Measurements from ENCODE around the gene PPA1. TPM values are rescaled to one million over a fixed set of nuclear protein-coding genes. Genes with fewer than 3 reads are reported as not detected.

The PPA1 gene
- total and polyA plus RNA-seq, 2 donors (not counting 1 experiment from before 2014, with no cell fraction given), result 28.6 to 40.6 TPM

DNA sequence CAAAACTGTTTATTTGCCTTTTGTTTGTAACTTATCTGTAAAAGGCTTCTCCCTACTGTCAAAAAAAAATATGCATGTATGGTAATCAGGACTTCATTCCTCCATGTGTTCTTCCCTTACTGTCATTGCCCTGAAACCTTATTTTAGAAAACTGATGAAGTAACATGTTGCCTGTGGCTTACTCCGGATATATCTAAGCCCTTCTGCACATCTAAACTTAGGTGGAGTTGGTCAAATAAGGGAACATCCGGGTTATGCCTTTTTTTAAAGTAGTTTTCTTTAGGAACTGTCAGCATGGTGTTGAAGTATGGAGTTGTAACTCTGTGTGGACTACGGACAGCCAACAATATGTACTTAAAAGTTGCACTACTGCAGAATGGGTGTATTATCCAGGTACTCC lies 69.1 kb downstream of the PPA1 start:
- Mint-ChIP-seq H3K27ac (no peak overlapping the region), H3K9me3 (ENCODE audit: insufficient read depth) (no peaks in the 10 kb centered on the region), H3K4me1 (peaks cover 61% of the 10 kb centered on the region), H3K27me3 (no peaks in the 10 kb centered on the region), H3K4me3 (no peak overlapping the region)
- intact Hi-C loops (cut with micrococcal nuclease), result no loop called here
- ChIA-PET POLR2A (no interaction called here), CTCF (no interaction called here)
- H3K27ac ChIP-seq (ENCODE audit: low read length in 2 of 2), result no peak overlapping the region
- peaks cover 8 to 41% of the 10 kb centered on the region in 2 experiments for H3K36me3 ChIP-seq (replicated peaks in 1 of 2; ENCODE audit: control extremely low read depth in 1 of 2, control insufficient read depth in 1 of 2, extremely low read depth in 1 of 2, insufficient read depth in 2 of 2, low read length in 1 of 2)
- H3K9ac ChIP-seq (ENCODE audit: low read length), result no peak overlapping the region
- no peaks in the 10 kb centered on the region for H3K27me3 ChIP-seq (replicated peaks in 1 of 4; ENCODE audit: control extremely low read depth in 1 of 4, control insufficient read depth in 3 of 4, insufficient read depth in 4 of 4, low read length in 3 of 4)
- no peak overlapping the region for H3K4me3 ChIP-seq (ENCODE audit: control extremely low read depth in 1 of 5, extremely low read depth in 1 of 5, insufficient read depth in 1 of 5, low read depth in 2 of 5, low read length in 4 of 5)
- H3K79me2 ChIP-seq (ENCODE audit: control insufficient read depth, insufficient read depth, low read length), result peaks cover 91% of the 10 kb centered on the region
- H3K9me3 ChIP-seq (ENCODE audit: control extremely low read depth in 1 of 3, control insufficient read depth in 2 of 3, insufficient read depth in 1 of 3, low read length in 2 of 3), result no peaks in the 10 kb centered on the region
- H3K4me2 ChIP-seq (replicated peaks; ENCODE audit: low read depth, low read length, poor library complexity, severe bottlenecking), result no peak overlapping the region
- H3K4me1 ChIP-seq (ENCODE audit: control insufficient read depth in 2 of 2, insufficient read depth in 2 of 2, low read length in 2 of 2), result peaks cover 21 to 22% of the 10 kb centered on the region in 2 donors
- WGBS (ENCODE audit: insufficient coverage), result 50% methylated on average over 1 of the region's 3 CpGs
- H4K20me1 ChIP-seq (ENCODE audit: control insufficient read depth, insufficient read depth, low read length, poor library complexity, severe bottlenecking), result peaks cover 65% of the 10 kb centered on the region
- ATAC-seq (ENCODE audit: low read depth) (no peak), DNase-seq (no peak)
- H2AFZ ChIP-seq (ENCODE audit: insufficient read depth, low read depth, low read length, poor library complexity, severe bottlenecking), result no peak overlapping the region
- no peak for TF ChIP-seq EZH2 (IDR thresholded peaks at IDR 0.05; ENCODE audit: borderline replicate concordance, insufficient read depth, low read depth, low read length, poor library complexity, severe bottlenecking)
- TF ChIP-seq, protein P1, sequence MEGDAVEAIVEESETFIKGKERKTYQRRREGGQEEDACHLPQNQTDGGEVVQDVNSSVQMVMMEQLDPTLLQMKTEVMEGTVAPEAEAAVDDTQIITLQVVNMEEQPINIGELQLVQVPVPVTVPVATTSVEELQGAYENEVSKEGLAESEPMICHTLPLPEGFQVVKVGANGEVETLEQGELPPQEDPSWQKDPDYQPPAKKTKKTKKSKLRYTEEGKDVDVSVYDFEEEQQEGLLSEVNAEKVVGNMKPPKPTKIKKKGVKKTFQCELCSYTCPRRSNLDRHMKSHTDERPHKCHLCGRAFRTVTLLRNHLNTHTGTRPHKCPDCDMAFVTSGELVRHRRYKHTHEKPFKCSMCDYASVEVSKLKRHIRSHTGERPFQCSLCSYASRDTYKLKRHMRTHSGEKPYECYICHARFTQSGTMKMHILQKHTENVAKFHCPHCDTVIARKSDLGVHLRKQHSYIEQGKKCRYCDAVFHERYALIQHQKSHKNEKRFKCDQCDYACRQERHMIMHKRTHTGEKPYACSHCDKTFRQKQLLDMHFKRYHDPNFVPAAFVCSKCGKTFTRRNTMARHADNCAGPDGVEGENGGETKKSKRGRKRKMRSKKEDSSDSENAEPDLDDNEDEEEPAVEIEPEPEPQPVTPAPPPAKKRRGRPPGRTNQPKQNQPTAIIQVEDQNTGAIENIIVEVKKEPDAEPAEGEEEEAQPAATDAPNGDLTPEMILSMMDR (IDR thresholded peaks at IDR 0.05), result no peak

- H3K4me1 ChIP-seq (ENCODE audit: control insufficient read depth in 2 of 2, insufficient read depth in 2 of 2, low read length in 2 of 2), result peaks cover 15 to 16% of the 10 kb centered on the region in 2 donors
Observed at GRCh38 chr10:70163448-70163847, 69.8 kb downstream of the PPA1 start.

More at GRCh38 chr10:70163448-70163847, 69.8 kb downstream of the PPA1 start:
- WGBS (ENCODE audit: insufficient coverage), result 82% methylated on average over 3 of the region's 4 CpGs
- Mint-ChIP-seq H3K4me1 (peaks cover 53% of the 10 kb centered on the region), H3K27me3 (no peaks in the 10 kb centered on the region), H3K27ac (peak overlapping the region; percentile 3), H3K4me3 (no peak overlapping the region), H3K9me3 (ENCODE audit: insufficient read depth) (no peaks in the 10 kb centered on the region)
- H3K27me3 ChIP-seq (replicated peaks in 1 of 4; ENCODE audit: control extremely low read depth in 1 of 4, control insufficient read depth in 3 of 4, insufficient read depth in 4 of 4, low read length in 3 of 4), result no peaks in the 10 kb centered on the region
- ChIA-PET CTCF (interaction anchor here (0.9 kb wide), 1 partner anchor 13 kb away, joined by 4 read pairs; no protein-coding TSS in a partner anchor), POLR2A (no interaction called here)
- H3K9ac ChIP-seq (ENCODE audit: low read length), result no peak overlapping the region
- H3K4me2 ChIP-seq (replicated peaks; ENCODE audit: low read depth, low read length, poor library complexity, severe bottlenecking), result no peak overlapping the region
- TF ChIP-seq EZH2 (IDR thresholded peaks at IDR 0.05; ENCODE audit: borderline replicate concordance, insufficient read depth, low read depth, low read length, poor library complexity, severe bottlenecking), result no peak
- TF ChIP-seq, protein P1 (IDR thresholded peaks at IDR 0.05), result no peak
- no peaks in the 10 kb centered on the region for H3K9me3 ChIP-seq (ENCODE audit: control extremely low read depth in 1 of 3, control insufficient read depth in 2 of 3, insufficient read depth in 1 of 3, low read length in 2 of 3)
- no peak overlapping the region for H2AFZ ChIP-seq (ENCODE audit: insufficient read depth, low read depth, low read length, poor library complexity, severe bottlenecking)
- DNase-seq (no peak), ATAC-seq (ENCODE audit: low read depth) (no peak)
- H3K27ac ChIP-seq (ENCODE audit: low read length in 2 of 2), result no peak overlapping the region
- intact Hi-C loops (cut with micrococcal nuclease), result no loop called here
- H3K4me3 ChIP-seq (ENCODE audit: control extremely low read depth in 1 of 5, extremely low read depth in 1 of 5, insufficient read depth in 1 of 5, low read depth in 2 of 5, low read length in 4 of 5), result no peak overlapping the region
- peaks cover 59% of the 10 kb centered on the region for H4K20me1 ChIP-seq (ENCODE audit: control insufficient read depth, insufficient read depth, low read length, poor library complexity, severe bottlenecking)
- H3K36me3 ChIP-seq (replicated peaks in 1 of 2; ENCODE audit: control extremely low read depth in 1 of 2, control insufficient read depth in 1 of 2, extremely low read depth in 1 of 2, insufficient read depth in 2 of 2, low read length in 1 of 2), result peaks cover 8 to 41% of the 10 kb centered on the region in 2 experiments
- H3K79me2 ChIP-seq (ENCODE audit: control insufficient read depth, insufficient read depth, low read length), result peaks cover 84% of the 10 kb centered on the region

All from B cell (primary cell).